Measurements from ENCODE around the gene COL26A1.
A peak's percentile ranks its signal among the peaks of the same experiment; 100 is the strongest.
"Not testable (repeated sequence)": the region's sequence is repeated elsewhere in the genome, so short reads cannot be mapped to it uniquely, and the experiment has no call there.

COL26A1 gene

DNA sequence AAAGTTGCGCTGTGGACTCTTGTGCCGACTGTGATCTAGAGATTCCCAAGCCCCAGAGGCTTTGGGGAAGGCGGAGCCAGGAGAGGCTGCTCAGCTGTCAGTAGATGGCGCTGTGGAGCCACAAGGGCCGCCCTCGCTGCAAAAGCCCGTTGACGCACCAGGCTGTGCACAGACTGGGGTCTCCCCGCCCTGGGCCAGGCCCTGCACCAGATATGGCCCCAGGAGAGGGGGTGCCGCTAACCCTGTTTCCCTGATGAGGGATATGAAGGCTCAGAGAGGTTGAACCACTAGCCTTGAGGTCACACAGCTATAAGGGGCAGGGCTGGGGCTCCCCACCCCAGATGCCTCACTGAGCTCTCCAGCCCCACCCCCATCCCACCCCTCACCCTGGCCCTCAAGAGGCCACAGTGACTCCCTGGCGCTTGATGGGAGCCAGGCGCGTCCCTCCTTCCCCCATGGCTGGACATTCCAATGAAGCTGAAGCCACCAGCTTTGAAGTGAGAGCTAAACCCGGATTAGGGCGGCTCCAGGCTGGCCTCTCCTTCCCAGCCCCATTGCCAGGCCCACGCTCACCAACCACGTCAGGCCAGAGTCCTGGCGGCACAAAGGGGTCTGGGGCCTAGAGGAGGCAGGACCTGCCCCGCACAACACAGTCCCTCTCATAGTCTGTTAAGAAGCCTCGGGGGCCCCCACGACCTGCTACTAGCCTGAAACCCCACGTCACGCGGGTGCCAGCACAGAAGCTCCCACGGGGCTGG lies 240.0 kb downstream of the COL26A1 start:
- DNase-seq = peak; percentile 45 to 63

DNA sequence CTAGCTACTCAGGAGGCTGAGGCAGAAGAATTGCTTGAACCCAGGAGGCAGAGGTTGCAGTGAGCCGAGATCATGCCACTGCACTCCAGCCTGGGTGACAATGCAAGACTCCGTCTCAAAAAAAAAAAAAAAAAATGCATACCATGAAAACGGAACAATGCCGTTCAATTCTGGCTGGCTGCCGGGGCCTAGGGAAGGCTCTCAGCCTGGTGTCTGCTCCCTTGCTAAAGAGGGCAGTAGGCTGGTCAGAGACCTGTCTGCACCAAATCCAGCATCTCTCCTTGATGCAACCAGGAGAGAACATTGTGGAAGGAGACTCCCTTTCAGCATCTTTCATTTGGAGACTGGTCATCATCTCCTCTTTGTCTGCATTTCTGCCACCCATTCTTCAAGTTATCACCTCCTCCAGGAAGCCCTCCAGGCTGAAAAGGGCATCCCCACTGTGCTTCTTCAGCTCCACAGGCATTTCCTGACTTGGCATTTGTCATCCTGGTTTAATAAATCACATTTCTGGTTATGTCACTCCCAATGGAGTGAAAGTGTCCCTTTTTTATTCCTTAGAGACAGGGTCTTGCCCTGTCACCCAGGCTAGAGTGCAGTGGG lies 241.8 kb downstream of the COL26A1 start:
- DNase-seq = no peak

DNA sequence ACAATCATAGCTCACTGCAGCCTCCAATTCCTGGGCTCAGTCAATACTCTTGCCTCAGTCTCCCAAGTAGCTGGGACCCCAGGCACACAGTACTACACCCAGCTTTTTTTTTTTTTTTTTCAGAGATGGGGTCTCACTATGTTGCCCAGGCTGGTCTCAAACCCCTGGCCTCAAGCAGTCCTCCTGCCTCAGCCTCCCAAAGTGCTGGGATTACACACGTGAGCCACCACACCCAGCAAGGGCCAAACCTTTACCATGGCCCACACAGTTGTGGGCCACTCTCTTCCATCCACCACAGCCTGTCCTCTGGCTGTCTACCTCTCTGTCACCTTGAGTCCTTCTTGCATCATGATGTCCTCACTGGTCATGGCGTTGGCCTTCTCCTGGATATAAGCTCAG lies 242.3 kb downstream of the COL26A1 start:
- not testable (repeated sequence) for DNase-seq

DNA sequence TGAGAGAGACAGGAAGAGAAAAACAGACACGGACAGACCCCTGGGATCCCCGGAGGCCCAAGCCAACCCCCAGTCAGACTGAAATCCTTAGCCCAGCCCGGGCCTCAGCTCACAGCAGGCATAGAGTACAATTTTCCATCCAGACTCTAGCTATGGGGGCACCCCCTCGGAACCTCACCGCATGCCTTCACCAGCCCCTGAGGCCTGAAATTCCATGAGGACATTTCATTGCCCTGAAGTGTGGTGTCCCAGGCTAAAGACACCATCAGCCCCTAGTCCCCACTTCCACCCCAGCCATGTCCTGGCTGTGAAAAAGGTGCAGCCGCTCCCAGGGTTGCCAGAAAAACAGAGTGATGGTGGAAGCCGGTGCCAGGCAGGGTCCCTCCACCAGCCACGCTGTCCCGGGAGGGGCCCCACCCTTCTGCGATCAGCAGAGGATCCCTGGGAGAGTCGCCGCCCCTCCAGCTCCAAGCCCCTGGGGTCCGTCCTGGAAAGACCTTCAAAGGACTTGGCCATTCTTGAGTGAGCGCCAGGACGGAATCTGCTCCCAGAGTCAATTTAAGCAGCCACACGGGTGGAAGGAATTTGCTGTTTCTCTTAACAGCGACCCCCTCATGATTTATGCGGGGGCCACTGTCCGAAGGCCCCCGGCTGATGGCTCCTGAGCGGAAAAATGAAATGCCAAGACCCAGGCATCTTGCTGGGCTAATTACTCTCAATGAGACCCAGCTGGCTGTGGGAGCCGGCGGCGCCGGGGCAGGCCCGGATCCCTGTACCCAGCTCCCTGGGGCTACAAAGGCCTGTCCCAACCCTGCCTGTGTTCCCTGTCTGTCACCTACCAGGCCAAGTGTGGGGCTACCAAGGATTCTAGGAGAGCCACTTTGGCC lies 243.2 kb downstream of the COL26A1 start:
- DNase-seq = no peak

DNA sequence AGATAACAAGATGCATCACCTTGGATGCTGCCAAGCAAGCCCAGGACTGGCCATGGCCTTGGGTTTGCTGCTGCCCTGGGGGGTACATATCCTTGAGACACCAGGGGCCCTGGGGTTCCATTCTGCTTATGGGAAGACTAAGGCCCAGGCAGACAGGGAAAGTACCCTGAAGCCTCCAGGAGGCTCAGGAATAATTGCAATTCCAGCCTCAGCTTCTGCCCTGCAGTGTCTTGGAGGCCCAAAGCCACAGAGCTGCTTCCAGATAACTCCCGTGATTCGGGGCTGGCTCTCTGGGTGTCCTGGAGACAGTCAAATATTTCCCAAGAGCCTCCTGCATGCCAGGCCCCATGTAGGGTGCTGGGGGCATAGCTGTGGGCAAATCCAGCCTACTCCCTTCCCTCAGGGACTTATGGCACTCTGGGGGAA lies 243.8 kb downstream of the COL26A1 start:
- no peak for DNase-seq

All from NCI-H524 (cell line).